Iris pigment epithelial cell (primary cell): Measurements from ENCODE around the gene SERTM1.

Experiments
- DNase-seq: peaks from one replicate; pipeline ENCODE4 v3.0.0-alpha.2; 2011; ENCODE audit warnings: low read depth

Gene SERTM1

DNA sequence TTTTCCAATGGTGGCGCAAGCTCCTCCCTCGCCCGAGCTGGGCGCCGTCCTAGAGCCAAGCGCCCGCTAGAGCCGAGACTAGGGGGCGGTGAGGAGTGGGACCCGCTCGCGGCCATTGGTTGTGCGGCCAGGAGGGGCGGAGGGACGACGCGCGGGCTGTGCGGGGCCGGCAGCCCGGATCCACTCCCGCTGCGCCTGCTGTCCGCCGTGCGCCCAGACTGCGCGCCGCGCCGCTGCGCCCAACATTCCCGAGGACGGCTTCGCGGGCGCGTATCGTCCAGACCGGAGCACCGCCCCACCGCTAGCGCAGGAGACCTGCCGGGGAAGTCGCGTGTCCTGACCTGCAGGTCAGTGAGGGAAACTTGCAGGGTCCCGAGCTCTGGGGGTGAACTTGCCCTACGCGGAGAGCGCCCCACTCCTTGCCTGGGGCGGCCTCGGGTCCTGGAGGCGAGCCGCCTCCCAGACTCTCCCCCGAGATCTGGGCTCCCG, at the start of gene SERTM1:
TSS of gene SERTM1 (plus strand) at position 183 of the 489 bp plus-strand sequence. CDS start 21,059 bp downstream, outside the sequence.
- DNase-seq: peak; percentile 33

DNA sequence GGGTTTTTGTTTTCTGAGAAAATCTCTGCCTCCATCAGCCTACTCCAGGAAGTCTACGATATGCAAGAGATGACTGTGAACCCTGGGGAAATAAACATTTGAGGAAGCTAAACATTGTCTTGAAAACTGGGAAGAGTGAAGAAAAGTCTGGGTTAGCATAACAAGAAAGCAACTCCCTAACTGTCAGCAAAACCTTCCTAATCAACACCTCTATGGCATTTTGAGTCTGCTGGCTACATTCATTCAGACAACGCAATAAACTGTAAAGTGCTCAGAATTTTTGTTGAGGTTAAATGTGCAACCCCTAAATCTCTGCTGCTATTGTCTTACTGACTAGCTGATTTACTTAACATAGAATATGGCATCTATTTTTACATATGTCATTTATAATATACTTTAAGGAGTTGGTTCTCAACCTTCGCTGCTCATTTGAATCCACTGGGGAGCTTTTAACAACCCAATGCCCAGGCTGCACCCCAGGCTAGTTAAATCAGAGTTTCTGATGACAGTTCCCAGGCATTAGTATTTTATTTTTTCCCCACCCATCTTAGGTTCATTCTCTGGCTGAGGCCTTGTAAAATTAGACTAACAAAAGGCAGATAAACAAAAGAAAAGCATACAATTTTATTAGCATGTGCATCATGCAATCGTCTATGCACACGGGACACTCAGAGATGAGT, 45.3 kb upstream of the SERTM1 start:
- DNase-seq: no peak

DNA sequence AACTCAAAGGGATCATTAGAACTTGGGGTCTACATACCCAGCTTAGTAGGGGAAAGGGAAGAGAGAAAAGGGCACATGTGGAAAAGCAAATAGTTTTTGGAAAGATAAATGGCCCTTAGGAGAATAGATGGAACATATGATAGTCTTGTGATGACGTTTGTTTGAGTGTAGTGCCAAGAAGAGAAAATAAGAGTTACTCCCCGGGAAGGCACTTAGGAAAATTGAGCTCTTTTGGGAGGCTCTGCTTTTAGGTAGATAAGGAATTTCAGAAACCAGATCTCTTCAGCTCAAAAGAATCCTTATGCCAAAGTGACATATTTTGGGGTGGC, 44.8 kb upstream of the SERTM1 start:
- no peak for DNase-seq

DNA sequence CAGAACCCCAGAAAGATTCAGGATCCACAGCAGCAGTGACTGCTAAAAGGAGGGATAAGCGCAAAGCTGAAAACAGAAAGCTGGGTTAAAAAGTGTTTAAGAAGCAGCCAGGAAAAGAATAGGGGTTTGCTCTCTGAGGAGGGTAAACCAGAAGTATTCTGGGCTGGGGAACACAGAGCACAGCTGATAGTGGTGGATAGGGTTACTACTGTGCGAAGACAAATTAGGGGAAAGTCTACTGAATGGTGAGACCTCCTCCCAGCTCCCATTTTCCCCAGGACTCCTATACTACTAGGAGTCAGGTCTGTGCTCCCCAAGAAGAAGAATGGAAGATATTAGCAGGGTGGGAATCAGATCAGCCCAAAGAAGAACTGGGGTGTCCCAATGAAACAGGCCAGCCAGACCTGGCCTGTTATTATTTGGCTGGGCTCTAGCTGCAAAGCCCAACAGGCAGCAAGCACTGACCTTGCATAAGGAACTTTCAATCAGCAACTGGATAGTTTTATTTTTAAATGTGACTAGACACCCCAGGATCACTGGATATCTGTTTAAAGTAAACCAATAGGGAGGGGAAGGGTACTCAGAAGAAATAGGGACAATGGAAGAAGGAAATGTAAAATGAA, 43.5 kb upstream of the SERTM1 start:
- no peak for DNase-seq

DNA sequence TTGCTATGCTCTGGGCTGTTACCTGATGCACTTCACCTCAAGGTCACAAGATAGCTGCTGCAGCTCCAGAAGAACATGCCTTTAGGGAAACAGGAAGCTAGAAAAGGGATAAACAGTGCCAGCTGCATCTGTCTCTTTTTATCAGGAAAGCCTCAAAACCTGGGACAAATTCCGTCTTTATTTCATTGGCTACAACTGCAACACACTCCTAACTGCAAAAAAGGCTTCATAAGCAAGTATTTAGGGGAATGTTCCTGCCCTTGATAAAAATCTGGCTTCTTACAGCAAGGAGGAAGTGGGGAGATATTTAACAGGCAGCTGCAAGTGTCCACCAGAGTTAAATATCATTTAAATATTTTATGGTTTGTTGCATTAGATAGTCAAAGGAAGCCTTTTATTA, 34.2 kb upstream of the SERTM1 start:
- no peak for DNase-seq

DNA sequence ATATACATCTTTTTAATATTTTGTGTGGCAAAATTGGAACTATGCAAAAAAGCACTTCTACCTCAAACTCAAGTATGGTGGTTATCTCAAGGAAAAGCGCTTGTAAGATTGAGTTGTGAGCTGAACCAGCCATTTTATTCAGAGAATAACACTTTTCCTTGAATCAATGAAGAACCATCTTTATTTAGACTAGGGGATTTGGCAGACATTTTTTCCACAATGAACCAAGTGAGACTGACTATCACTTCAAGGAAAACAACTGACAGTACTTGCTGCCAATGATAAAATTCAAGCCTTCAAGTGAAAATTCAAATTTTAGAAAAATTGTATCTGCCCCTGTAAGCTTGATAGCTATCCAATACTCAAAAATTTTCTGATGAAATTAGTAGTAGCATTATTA, 23.2 kb upstream of the SERTM1 start:
- DNase-seq: no peak

DNA sequence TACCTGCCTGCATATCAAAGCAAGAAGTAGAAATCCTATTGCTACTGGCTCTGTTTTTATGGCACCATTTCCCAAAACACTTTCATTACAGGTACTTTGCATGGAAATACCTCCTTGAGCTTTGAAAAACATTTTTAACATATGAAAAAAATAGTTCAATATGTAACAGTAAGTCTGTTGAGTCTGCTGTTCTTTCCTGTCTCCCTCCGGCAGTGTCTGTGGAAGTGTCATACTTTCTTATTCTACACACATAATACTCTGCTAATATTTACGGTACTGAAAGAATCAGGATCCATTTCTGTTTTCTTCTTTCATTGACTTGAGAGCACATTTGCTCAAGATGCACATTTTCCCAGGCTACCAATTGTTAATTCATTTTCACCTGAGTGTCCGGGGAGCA, 8.2 kb upstream of the SERTM1 start:
- DNase-seq: no peak

DNA sequence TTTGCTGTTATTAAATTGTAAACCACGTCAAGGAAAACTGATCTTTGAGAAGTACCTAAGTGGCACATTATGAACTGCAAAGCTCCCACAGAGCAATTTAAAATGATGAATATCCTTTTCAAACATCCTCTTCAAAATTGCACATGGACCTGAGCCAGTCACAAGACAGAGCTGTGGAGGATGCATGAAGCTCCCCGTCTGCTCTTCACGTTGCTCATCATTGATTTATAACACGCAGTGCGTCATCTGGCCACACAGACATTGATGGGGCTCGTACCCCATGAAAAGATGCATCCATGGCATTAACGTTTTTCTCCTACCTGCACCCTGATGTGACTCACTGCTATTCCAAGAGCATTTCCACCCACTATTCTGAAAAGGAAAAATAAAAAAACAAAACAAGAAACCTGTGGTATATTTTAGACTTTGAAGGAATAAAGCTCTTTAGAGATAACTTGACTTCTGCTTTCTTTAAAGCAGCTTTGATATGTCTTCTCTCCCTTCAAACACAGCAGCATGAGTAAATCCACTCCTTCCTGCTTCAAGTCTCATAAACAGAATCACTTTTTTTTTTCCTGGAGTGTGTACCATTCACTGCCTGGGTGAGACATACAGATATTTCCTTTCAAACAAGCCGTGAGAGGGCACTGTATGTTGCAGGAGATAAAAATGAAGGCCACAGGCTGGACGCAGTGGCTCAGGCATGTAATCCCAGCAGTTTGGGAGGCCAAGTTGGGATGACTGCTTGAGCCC, 7.2 kb upstream of the SERTM1 start:
- DNase-seq: no peak

DNA sequence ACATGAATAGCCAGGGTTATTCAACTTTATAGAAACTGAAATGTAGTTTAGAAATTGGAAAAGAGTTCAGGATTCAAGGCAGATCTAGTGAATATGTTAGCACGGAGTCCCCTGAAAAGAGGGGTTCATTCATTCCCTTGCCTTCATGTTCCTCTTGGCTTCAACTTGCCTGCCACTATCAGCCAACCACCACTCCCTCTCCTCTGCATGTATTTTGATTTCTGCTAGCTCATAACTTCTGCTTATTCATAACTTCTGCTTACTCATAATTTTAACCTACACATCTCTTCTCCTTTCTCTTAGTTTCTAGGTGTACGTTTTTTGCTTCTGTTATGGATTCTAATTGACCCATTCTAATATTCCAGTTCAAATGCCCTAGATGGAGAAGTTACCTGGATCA, 5.5 kb upstream of the SERTM1 start:
- DNase-seq: no peak

DNA sequence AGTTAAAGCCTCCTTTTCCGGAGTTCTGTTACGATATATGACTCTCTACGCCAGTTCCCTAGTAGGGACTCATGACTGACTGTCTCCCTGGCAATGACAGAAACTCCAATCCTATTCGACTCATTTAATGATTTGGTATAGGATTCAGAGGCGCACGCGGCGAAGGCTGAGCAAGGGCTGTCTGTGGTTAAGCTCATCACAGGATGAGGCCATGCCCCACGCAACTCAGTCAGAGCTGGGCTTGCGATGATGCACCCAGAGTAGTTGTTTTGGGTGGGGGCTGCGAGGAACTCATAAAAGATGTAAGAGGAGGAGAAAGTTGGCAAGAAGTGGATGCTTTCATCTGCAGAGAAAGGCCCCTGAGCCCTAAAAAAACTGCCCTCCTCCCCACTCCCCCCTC, 468 bp upstream of the SERTM1 start:
- DNase-seq: no peak

DNA sequence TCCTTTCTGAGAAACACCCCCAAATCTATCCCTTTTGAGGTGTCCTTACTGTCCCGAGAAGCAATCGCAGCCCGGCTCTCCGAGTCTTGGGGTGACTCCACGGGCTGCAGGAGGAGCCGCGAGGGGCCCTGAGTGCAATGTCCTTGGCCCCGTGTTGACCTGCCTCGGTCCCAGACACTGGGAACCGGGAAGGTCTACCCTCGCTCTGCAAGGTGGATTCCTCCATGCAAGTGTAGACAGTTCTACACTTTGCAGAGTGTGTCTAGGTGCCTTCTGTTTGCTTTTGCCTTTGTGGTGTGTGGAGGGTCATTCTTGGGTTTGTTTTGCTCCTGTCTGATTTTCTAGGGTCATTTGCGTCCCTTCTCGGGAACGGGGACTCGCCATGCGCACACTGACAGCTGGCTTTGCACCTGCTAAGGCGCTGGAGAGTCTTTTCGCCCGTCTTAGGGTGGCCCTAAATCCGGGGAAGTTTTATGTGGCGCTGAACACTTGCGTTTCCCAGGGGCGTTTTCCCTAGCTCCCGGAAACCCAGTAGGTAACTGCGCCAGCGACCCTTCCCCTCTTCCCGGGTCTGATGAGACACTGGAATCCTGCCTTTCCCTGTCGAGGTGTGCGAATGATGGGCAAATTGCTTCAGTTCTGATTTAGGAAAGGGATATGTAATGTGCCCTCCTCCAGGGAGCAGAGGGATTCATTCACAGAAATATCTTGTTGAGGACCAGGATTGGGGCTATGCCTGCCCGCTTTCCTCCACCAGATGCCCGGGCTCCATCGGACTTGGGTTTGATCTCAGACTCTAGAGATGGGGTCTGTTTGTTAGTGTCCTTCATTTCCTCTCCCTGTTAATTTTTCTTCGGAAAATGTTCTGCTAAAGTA, 755 bp downstream of the SERTM1 start:
- DNase-seq: no peak

DNA sequence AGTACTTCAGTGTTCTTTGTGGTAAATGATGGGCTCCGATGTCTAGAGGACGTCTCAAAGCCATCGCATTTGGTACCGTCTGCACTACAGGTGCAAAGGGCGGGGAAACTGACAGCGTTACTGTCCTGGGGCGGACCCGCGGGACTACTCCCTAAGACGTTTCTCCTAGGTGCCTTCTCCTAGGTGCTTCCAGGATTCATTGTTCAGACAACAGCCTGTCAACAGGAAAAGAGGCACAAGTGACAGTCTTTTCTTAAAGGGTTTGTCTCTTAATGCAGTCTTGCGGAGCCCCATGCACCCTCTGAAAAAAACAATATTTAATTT, 1.4 kb downstream of the SERTM1 start:
- no peak for DNase-seq

DNA sequence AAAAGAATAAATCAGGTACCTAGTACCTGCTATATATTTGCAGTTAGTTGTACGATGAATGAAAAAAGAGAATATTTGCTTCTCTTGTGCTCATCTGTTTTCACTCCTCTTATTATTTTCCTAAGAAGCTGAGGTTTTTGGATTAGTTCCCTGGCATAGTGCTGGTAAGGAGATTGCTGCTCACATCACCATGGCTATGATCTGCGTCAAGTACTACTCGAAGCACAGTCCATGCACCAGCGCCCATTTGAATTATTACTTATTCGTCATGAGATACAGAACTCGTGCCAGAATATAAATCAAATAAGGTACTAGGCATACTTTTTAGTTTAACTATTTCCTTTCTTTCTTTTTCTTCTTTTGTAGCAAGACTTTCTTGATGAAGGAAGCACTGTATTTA, 7.1 kb downstream of the SERTM1 start:
- no peak for DNase-seq

DNA sequence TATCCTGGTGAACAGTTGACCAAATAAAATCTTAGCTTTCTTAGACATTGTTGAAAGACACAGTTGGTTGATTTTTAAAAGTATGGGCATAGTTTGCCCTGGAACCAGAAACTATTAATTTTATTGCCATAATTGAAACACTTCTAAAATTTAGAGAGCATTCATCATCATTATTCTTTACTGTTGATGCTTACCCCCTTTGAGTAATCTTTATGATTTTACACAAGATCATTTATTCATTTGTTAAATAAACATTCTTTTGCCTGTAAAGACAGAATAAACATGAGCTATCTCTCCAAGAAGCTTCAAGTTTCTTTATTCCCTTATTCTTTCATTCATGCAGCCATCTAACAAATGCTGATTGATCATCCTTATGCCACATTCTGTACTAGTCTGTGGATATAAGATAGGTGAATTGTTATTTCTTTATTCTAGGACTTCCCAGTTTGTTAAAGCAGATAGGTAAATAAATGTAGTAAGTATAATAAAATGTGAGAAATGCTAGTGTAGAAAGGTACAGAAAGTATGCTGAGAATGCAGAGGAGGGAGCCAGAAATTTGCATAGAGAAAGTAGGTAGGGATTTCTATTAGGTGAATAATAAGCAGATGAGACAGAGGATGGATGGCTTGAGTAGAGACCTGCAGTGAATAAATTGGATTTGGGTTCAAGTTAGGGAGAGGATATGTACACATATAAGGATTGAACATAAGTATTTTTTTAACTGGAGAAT, 8.2 kb downstream of the SERTM1 start:
- DNase-seq: no peak

DNA sequence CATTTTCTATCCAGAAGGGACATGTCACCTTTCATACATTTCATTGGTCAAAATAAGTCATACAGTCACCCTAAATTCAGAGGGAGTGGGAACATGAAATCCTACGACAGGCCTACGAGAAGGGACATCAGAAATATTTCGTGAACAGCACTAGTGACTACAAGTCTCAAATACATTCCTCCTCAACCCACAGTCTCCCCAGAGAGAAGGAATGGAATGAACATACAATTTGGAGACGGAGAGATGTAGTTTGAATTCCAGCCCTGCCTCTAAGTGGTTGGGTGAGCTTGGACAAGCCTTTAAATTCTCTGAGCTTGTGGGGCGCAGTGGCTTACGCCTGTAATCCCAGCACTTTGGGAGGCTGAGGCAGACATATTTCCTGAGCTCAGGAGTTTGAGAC, 9.9 kb downstream of the SERTM1 start:
- DNase-seq: no peak

DNA sequence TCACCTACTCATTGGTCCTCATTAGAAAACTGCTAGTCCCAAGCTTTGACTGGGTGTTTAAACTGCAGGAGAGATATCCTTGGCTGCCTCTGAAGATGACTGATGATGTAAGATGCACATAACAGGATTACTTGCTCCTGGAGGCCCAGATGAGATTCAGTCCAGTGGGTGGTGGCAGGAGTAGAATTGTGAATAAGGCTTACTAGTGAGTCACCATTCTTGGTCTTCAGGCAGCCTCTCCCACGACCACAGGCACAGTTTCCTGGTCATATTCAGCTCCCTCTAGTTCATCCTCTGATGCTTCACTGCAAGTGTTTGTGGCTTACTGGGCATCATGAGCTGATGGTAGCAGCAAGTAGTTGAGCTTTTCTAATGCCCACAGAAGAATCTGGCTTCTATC, 12.1 kb downstream of the SERTM1 start:
- peak; percentile 49 for DNase-seq

DNA sequence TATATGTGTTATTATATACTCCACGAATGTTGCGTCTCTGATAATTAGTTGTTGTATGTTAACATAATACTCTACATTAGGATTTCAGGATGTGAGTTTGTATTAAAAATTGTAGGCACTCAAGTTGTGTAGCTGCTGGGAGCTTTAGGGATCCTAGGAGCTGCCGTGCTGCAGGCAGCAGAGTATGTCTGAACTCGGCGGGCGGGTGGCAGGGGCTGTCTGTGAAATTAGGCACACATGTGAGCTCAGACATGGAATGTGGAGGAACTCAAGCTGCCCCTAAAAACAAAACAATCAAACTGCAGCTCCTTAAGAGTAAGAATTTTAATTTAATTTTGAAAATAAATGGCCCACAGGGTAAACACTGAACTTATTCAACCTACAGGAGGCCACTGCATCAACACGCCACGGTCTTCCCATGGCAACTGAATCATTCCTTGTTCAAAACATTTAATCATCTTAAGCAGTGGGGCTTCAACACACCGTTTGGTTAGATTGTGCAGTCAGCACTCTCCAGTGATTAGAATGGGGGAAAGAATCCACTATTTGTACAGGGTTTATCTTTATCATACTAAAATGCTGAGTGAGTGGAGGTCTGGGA, 22.7 kb downstream of the SERTM1 start:
- DNase-seq: no peak

DNA sequence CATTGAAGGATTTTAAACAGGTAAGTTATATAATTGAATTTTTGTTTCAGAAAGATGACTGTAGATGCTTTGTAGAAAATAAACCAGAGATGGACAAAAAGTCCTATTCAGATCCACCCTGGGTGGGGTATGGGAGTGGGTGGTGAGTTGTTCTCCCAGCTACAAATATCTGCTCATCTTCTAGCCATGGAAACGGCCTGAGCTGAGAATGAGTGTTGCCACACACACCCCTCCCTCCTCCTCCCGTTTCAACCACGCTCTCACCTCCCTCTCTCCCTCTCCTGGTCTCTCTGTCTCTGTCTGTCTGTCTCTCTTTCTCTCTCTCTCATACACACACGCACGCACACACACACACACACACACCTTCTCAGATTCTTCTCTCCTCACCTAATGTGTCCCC, 26.4 kb downstream of the SERTM1 start:
- DNase-seq: no peak

DNA sequence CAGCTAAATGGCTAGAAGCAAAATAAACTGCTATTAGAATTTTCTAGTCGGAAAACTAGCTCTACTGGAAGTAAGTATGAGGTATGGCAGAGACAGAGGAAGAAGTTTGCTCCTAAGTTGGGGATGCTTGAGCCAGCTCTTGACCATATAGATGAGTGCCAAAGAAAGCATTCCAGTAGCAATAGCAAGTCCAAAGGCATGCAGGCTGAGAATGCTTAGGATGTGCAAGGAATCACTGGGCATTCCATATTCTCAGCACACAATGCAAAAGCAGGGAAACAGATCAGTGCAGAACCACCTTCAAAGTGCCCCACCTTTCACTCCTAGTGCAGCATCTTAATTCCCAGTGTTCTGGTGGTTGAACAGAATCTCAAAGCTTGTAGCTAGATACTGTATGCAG, 32.9 kb downstream of the SERTM1 start:
- peak; percentile 64 for DNase-seq

DNA sequence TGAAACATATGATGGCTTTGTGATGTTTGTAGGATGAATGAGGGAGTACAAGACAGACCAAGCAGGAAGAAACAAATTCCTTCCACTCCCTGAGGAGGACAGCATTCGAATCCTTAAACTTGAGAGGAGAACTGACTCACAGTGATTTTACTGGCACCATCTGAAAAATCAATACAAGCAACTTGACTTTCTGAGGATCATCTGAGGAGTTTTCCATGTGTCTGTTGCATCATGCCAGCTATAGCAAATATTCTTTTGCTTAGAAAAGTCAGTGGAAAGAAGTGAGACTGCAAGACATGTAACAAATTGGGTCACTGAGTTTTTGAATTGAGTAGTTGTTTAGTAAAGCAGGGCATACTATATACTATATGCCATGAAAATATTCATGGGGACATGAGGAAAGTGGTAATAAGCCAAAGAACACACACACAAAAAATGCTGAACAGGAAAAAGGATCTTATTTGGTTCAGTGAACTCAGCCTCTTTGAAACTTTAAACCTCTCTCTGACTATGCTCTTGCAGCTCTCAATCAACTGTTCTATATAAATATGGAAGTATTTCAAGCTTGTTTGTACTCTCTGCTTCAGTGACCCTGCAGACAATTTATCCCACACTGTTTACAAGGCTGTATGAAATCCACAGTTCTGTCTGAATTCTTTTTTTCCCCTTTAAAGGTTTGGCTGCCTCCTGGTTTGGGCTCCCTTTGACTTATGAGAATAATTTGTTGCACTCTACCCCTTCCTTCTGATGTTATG, 35.5 kb downstream of the SERTM1 start:
- DNase-seq: no peak

DNA sequence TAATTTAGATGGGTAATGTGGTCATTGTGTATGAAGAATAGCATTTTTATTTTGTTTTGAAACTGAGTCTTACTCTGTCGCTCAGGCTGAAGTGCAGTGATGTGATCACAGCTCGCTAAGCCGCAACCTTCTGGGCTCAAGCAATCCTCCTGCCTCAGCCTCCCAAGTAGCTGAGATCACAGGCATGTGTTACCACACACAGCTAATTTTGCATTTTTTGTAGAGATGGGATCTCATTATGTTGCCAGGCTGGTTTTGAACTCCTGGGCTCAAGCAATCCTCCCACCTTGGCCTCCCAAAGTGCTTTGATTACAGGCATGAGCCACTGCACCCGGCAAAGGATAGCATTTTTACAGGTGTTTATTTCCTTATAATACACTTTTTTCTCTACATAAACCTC, 36.6 kb downstream of the SERTM1 start:
- no peak for DNase-seq
